Sigmoid colon (tissue), 7 donors: ENCODE measurements around the gene ZSCAN21. TPM values are rescaled to one million over a fixed set of nuclear protein-coding genes. Genes with fewer than 3 reads are reported as not detected.
A peak's percentile ranks its signal among the peaks of the same experiment; 100 is the strongest.

Experiments used
- DNase-seq: peaks from one replicate; pipeline ENCODE4 v3.0.0-alpha.2; 2019
- H3K27ac ChIP-seq, 4 donors: fragments of 200-600 bp; sonication (generic); one replicate each; pipeline ENCODE4 v1.5.1; 2016 to 2019; ENCODE audit warnings: mild to moderate bottlenecking in 1 of 4
- H3K27me3 ChIP-seq, 3 donors: fragments of 200-600 bp; sonication (generic); one replicate each; pipeline ENCODE4 v1.5.1; 2019; ENCODE audit warnings: mild to moderate bottlenecking in 1 of 3
- H3K36me3 ChIP-seq, 4 donors: fragments of 200-600 bp; sonication (generic); one replicate each; pipeline ENCODE4 v1.5.1; 2016 to 2019
- H3K4me1 ChIP-seq, 4 donors: fragments of 200-600 bp; sonication (generic); one replicate each; pipeline ENCODE4 v1.5.1; 2017 to 2019
- H3K4me3 ChIP-seq, 4 donors: fragments of 200-600 bp; sonication (generic); one replicate each; pipeline ENCODE4 v1.5.1; 2017 to 2019; ENCODE audit warnings: mild to moderate bottlenecking in 2 of 4, moderate library complexity in 1 of 4
- H3K9me3 ChIP-seq, 4 donors: fragments of 200-600 bp in 3 of 4; sonication (generic) in 3 of 4; one replicate each; pipeline versions ENCODE4 v1.5.1 to v1.6.1; 2013 to 2019
- EP300 ChIP-seq, 4 donors: sonication (generic); formaldehyde crosslinking; IDR thresholded peaks; one replicate each; pipeline ENCODE4 v1.6.1; 2017; ENCODE audit warnings: antibody characterized with exemption in 4 of 4
- POLR2A ChIP-seq, 2 donors: fragments of 450-650 bp; IDR thresholded peaks; one replicate each; pipeline ENCODE4 v1.6.1; 2016; ENCODE audit warnings: antibody characterized with exemption in 2 of 2, mild to moderate bottlenecking in 2 of 2, moderate library complexity in 2 of 2
- POLR2AphosphoS5 ChIP-seq, 4 donors: sonication (generic); formaldehyde crosslinking; IDR thresholded peaks; one replicate each; pipeline ENCODE4 v1.6.1; 2017; ENCODE audit warnings: antibody characterized with exemption in 4 of 4
- WGBS, 2 donors: extraction: QIAGEN DNeasy Blood & Tissue Kit; methylation state at CpG; one replicate each; pipeline ENCODE4 v1.1.7; 2013; 5-methylcytosine and 5-hydroxymethylcytosine counted together
- intact Hi-C: fragments of 100-400 bp; cut with DNase I; formaldehyde crosslinking; loops from one replicate; pipeline ENCODE4 v1.15.1; 2023
- polyA plus RNA-seq, 3 donors: library from polyadenylated mRNA; stranded (reverse); fragments of 200-250 nt; gene quantifications; one replicate each; pipeline ENCODE4 v1.2.3, GENCODE V29; 2013
- total RNA-seq, 4 donors: library from RNA; depleted of rRNA; stranded (reverse); fragments of >200 nt; gene quantifications; one replicate each; pipeline ENCODE4 v1.1.0, GENCODE V29; 2016
- TF ChIP-seq, protein P1 (sequence below), 4 experiments: fragments of 450-650 bp in 3 of 4; fragments of 200-600 bp in 1 of 4; IDR thresholded peaks; one replicate each; pipeline ENCODE4 v1.5.1; 2016 to 2019; ENCODE audit warnings: antibody characterized with exemption in 4 of 4, mild to moderate bottlenecking in 3 of 4, moderate library complexity in 2 of 4
- donor health status: healthy with polysubstance abuse.
- donor health status: Bipolar disorder and iron deficiency.
- donor health status: healthy.

ZSCAN21 gene
- total and polyA plus RNA-seq, 7 donors = 4.2 to 21.8 (median 14.7) TPM

DNA sequence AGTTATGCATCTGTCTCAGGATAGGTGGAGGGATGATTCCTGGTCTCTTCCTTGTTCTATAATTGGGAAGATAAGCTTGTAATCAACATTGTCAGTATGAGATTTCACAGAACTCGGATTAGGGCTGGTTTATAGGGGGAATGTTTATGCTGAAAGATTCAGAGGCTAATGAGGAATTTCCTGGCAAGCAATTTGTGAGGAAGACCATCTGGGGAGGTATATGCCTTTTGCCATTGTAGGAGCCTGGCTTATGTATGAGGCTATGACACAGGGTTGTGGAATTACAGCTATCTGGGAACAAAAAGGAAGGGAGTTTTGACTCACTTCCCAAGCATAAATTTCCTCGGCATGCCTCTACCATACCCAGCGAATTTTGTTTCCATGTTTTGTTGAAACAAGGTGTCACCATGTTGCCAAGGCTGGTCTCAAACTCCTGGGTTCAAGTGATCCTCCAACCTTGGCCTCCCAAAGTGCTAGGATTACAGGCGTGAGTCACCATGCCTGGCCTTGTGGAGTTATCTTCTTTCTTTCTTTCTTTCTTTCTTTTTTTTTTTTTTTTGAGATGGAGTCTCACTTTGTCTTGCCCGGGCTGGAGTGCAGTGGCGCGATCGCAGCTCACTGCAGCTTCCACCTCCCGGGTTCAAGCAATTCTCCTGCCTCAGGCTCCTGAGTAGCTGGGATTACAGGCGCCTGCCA is 37.6 kb downstream of the ZSCAN21 start:
- 79 to 87% methylated on average over 10 of the region's 10 CpGs for WGBS, 2 donors
- peak overlapping the region; percentile 86 to 94 (median 88) for H3K27ac ChIP-seq
- intact Hi-C loops = loop anchor here (10.0 kb wide), 1 partner anchor 172 kb away; the partner anchor contains the start of gene TRIM4

DNA sequence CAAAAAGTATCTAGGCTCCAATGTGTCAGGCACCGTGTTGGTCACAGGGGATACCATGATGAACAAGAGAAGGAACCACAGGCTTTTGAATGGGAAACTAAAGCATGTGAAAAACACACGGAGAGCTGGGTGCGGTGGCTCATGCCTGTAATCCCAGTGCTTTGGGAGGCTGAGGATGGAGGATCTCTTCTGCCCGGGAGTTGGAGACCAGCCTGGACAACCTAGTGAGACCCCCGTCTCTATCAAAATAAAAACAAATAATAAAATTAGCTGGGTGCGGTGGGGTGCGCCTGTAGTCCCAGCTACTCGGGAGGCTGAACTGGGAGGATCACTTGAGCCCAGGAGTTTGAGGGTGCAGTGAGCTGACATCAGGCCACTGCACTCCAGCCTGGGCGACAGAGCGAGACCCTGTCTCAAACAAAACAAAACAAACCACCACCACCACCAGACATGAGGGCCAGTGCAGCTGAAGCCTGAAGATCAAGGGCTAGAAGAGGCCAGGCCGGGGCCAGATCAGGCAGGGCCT is 38.6 kb downstream of the ZSCAN21 start:
- intact Hi-C loops = loop anchor here (1.0 to 10.0 kb wide), 3 partner anchors 12 to 173 kb away; partner anchors contain the start of genes MBLAC1 and TRIM4
- Histone ChIP-seq H3K4me3 (peak overlapping the region; percentile 54 to 91 (median 71)), H3K9me3 (no peaks in the 10 kb centered on the region), H3K36me3 (peaks cover 23 to 33% (median 27%) of the 10 kb centered on the region in 4 donors), H3K27me3 (no peaks in the 10 kb centered on the region), H3K27ac (peak overlapping the region; percentile 86 to 94 (median 88)), H3K4me1 (peaks cover 0 to 51% (median 44%) of the 10 kb centered on the region in 4 donors)
- 70 to 80% methylated on average over 11 of the region's 11 CpGs for WGBS, 2 donors
- no peak for DNase-seq
- no peak for TF ChIP-seq POLR2A (IDR thresholded peaks at IDR 0.05)
- no peak for TF ChIP-seq POLR2AphosphoS5 (IDR thresholded peaks at IDR 0.05)
- TF ChIP-seq, protein P1, sequence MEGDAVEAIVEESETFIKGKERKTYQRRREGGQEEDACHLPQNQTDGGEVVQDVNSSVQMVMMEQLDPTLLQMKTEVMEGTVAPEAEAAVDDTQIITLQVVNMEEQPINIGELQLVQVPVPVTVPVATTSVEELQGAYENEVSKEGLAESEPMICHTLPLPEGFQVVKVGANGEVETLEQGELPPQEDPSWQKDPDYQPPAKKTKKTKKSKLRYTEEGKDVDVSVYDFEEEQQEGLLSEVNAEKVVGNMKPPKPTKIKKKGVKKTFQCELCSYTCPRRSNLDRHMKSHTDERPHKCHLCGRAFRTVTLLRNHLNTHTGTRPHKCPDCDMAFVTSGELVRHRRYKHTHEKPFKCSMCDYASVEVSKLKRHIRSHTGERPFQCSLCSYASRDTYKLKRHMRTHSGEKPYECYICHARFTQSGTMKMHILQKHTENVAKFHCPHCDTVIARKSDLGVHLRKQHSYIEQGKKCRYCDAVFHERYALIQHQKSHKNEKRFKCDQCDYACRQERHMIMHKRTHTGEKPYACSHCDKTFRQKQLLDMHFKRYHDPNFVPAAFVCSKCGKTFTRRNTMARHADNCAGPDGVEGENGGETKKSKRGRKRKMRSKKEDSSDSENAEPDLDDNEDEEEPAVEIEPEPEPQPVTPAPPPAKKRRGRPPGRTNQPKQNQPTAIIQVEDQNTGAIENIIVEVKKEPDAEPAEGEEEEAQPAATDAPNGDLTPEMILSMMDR (IDR thresholded peaks at IDR 0.05) = no peak
- TF ChIP-seq EP300 (IDR thresholded peaks at IDR 0.05) = no peak

More for the DNA sequence above, 37.6 kb downstream of the ZSCAN21 start:
- Histone ChIP-seq H3K9me3 (no peaks in the 10 kb centered on the region), H3K27me3 (no peaks in the 10 kb centered on the region), H3K4me3 (no peak overlapping the region), H3K36me3 (peaks cover 14 to 24% (median 19%) of the 10 kb centered on the region in 4 donors), H3K4me1 (peaks cover 0 to 54% (median 50%) of the 10 kb centered on the region in 4 donors)
- no peak for DNase-seq
- TF ChIP-seq POLR2AphosphoS5 (IDR thresholded peaks at IDR 0.05) = peak; percentile 89 to 99 (median 98)
- TF ChIP-seq, protein P1 (IDR thresholded peaks at IDR 0.05) = no peak
- TF ChIP-seq EP300 (IDR thresholded peaks at IDR 0.05) = peak; percentile 73 to 94 (median 90)

DNA sequence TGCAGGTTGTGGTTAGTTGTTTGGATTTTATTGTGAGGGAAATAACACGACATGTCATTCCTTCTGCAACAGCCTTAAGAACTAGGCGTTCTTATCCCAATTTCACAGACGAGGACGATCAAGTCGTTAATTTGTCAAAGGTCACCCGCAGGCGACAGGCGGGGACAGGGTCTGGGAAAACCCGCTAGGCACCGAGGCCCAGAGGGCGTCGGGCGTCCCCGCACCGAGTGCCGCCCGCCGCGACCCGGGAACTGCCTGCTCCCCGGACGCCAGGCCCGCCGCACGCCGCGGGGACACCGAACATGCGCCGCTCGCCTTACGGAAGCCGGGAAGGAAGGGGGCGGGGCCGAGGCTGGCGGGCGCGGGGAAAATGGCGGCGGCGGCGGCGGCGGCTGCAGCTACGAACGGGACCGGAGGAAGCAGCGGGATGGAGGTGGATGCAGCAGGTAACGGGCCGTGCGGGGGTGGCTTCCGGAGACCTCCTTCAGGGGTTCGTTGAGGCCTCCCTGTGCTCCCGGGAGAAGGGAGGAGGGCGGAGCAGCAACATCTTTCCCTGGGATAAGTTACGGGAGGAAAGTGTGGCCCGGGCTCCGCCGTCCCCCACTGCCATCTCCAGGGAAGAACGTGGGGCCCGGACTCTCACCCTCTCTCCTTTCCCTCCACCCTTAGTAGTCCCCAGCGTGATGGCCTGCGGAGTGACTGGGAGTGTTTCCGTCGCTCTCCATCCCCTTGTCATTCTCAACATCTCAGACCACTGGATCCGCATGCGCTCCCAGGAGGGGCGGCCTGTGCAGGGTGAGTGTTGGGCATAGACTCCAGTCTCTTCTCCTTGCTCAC is 39.3 kb downstream of the ZSCAN21 start, which contains the start of gene COPS6:
TSS of gene COPS6 (plus strand) at position 349 of the 837 bp plus-strand sequence. CDS start at position 371, 22 bp downstream.
- H3K27me3 ChIP-seq = no peaks in the 10 kb centered on the region
- TF ChIP-seq POLR2A (IDR thresholded peaks at IDR 0.05) = peak; percentile 48 to 62
- no peak for TF ChIP-seq EP300 (IDR thresholded peaks at IDR 0.05)
- TF ChIP-seq, protein P1 (IDR thresholded peaks at IDR 0.05) = no peak
- peak; percentile 80 to 93 (median 91) for TF ChIP-seq POLR2AphosphoS5 (IDR thresholded peaks at IDR 0.05)
- WGBS, 2 donors = 0 to 1% methylated on average over 68 of the region's 68 CpGs

DNA sequence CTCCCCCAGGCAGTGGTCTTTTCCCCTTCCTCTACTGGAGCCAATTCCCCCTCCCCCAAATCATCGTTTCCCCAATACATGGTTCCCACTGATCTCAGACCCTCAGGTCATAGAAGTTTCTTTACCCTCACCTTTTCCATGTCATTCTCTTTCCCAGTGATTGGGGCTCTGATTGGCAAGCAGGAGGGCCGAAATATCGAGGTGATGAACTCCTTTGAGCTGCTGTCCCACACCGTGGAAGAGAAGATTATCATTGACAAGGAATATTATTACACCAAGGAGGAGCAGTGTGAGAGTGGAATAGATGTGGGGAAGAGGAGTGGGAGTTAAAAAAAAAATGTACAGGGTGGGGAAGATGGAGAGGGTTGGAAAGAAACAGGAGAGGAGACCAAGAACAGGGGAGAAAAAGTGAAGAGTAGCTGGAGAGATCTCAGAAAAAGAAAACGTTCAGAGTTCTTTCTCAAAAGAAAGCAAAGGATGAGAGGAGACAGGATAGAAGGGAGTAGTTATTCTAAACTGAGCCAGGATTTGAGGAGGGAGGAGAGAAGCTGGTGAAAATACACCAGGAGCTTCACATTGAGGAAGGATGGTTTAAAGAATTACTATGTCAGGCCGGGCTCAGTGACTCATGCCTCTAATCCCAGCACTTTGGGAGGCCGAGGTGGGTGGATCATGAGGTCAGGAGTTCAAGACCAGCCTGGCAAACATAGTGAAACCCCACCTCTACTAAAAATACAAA is 40.1 kb downstream of the ZSCAN21 start:
- intact Hi-C loops = loop anchor here (2.0 to 10.0 kb wide), 2 partner anchors 37 to 175 kb away; partner anchors contain the start of genes MBLAC1 and TRIM4
- H3K4me3 ChIP-seq = peak overlapping the region; percentile 54 to 91 (median 71)
- H3K27ac ChIP-seq = peak overlapping the region; percentile 86 to 94 (median 88)
- TF ChIP-seq POLR2A (IDR thresholded peaks at IDR 0.05) (no peak), POLR2AphosphoS5 (IDR thresholded peaks at IDR 0.05) (no peak), EP300 (IDR thresholded peaks at IDR 0.05) (no peak)
- TF ChIP-seq, protein P1 (IDR thresholded peaks at IDR 0.05) = no peak
- WGBS, 2 donors = 18 to 42% methylated on average over 7 of the region's 7 CpGs
- peaks cover 0 to 62% (median 53%) of the 10 kb centered on the region in 4 donors for H3K4me1 ChIP-seq
- H3K9me3 ChIP-seq = no peaks in the 10 kb centered on the region
- no peaks in the 10 kb centered on the region for H3K27me3 ChIP-seq
- no peak for DNase-seq
- H3K36me3 ChIP-seq = peaks cover 32 to 48% (median 41%) of the 10 kb centered on the region in 4 donors

More for the DNA sequence above, 39.3 kb downstream of the ZSCAN21 start, which contains the start of gene COPS6:
- peak; percentile 91 for DNase-seq
- H3K4me3 ChIP-seq = peak within 1 kb of the TSS; percentile 54 to 91 (median 71)
- H3K4me1 ChIP-seq = peaks cover 0 to 57% (median 51%) of the 10 kb centered on the region in 4 donors
- H3K9me3 ChIP-seq = no peaks in the 10 kb centered on the region
- H3K27ac ChIP-seq = peak within 1 kb of the TSS; percentile 86 to 94 (median 88)
- intact Hi-C loops = loop anchor here (1.0 to 10.0 kb wide), 3 partner anchors 11 to 174 kb away; partner anchors contain the start of genes MBLAC1 and TRIM4
- H3K36me3 ChIP-seq = peaks cover 26 to 40% (median 34%) of the 10 kb centered on the region in 4 donors
